ENCODE results near the gene ATAD3B. TPM values are rescaled to one million over a fixed set of nuclear protein-coding genes. Genes with fewer than 3 reads are reported as not detected.

The ATAD3B gene
- total and polyA plus RNA-seq, 2 of the 13 experiments (the other 11 are each of a cell fraction or from before 2014, with no cell fraction given), result 9.6 to 31.1 TPM

DNA sequence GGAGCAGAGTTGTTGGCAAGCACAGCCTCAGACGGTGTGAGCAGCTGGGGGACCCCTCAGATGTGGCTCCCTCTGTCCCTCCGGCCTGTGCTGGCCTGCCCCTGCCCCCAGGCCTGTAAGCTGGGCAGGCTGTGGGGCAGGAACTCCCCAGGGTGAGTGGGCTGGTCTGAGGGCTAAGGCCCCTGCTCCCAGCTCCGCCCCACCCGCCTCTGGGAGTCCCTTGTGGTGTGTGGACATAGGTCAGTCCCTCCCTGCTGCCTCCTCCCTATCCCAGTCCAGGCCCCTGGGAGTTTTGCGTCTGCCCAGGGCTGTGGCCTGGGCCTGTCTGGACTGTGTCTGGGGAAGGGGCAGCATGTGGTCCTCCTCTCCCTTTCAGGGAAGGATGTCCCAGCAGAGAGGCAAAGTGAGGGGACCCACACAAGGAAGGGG is 39.7 kb upstream of the ATAD3B start (continued):
- TF ChIP-seq, protein P1, sequence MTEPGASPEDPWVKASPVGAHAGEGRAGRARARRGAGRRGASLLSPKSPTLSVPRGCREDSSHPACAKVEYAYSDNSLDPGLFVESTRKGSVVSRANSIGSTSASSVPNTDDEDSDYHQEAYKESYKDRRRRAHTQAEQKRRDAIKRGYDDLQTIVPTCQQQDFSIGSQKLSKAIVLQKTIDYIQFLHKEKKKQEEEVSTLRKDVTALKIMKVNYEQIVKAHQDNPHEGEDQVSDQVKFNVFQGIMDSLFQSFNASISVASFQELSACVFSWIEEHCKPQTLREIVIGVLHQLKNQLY (CRISPR knock-in tag; IDR thresholded peaks at IDR 0.05), result peak; percentile 48
- TF ChIP-seq CBX1 (IDR thresholded peaks at IDR 0.05; ENCODE audit: low read depth) (peak; percentile 80), SIX1 (CRISPR knock-in tag; IDR thresholded peaks at IDR 0.05; ENCODE audit: borderline replicate concordance) (no peak), ZNF12 (CRISPR knock-in tag; IDR thresholded peaks at IDR 0.05) (peak; percentile 48; the same call in 1 of the 2 replicates), ZNF678 (CRISPR knock-in tag; IDR thresholded peaks at IDR 0.05) (no peak), KDM2A (CRISPR knock-in tag; IDR thresholded peaks at IDR 0.05; ENCODE audit: borderline replicate concordance, low read depth) (peak; percentile 80), WIZ (CRISPR knock-in tag; IDR thresholded peaks at IDR 0.05) (no peak), RCOR2 (CRISPR knock-in tag; IDR thresholded peaks at IDR 0.05) (0 out of 2 replicates have a peak, but pooled peaks have one; percentile 32), ZNF749 (CRISPR knock-in tag; IDR thresholded peaks at IDR 0.05; ENCODE audit: borderline replicate concordance) (peak; percentile 83; the same call in 1 of the 2 replicates), ZNF768 (CRISPR knock-in tag; IDR thresholded peaks at IDR 0.05) (peak; percentile 70; the same call in 1 of the 2 replicates), ZNF777 (CRISPR knock-in tag; IDR thresholded peaks at IDR 0.05) (0 out of 2 replicates have a peak, but pooled peaks have one; percentile 17), ZC3H4 (CRISPR knock-in tag; IDR thresholded peaks at IDR 0.05; ENCODE audit: borderline replicate concordance) (peak; percentile 77; the same call in 1 of the 2 replicates), ZSCAN12 (CRISPR knock-in tag; IDR thresholded peaks at IDR 0.05) (no peak), SALL1 (CRISPR knock-in tag; IDR thresholded peaks at IDR 0.05) (peak; percentile 48; the same call in 1 of the 2 replicates), MYC (CRISPR knock-in tag; IDR thresholded peaks at IDR 0.05; ENCODE audit: borderline replicate concordance) (peak; percentile 84)
- TF ChIP-seq, protein P2, sequence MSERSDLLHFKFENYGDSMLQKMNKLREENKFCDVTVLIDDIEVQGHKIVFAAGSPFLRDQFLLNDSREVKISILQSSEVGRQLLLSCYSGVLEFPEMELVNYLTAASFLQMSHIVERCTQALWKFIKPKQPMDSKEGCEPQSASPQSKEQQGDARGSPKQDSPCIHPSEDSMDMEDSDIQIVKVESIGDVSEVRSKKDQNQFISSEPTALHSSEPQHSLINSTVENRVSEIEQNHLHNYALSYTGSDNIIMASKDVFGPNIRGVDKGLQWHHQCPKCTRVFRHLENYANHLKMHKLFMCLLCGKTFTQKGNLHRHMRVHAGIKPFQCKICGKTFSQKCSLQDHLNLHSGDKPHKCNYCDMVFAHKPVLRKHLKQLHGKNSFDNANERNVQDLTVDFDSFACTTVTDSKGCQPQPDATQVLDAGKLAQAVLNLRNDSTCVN (CRISPR knock-in tag; IDR thresholded peaks at IDR 0.05; ENCODE audit: borderline replicate concordance), result 0 out of 2 replicates have a peak, but pooled peaks have one; percentile 21
- TF ChIP-seq, protein P3, sequence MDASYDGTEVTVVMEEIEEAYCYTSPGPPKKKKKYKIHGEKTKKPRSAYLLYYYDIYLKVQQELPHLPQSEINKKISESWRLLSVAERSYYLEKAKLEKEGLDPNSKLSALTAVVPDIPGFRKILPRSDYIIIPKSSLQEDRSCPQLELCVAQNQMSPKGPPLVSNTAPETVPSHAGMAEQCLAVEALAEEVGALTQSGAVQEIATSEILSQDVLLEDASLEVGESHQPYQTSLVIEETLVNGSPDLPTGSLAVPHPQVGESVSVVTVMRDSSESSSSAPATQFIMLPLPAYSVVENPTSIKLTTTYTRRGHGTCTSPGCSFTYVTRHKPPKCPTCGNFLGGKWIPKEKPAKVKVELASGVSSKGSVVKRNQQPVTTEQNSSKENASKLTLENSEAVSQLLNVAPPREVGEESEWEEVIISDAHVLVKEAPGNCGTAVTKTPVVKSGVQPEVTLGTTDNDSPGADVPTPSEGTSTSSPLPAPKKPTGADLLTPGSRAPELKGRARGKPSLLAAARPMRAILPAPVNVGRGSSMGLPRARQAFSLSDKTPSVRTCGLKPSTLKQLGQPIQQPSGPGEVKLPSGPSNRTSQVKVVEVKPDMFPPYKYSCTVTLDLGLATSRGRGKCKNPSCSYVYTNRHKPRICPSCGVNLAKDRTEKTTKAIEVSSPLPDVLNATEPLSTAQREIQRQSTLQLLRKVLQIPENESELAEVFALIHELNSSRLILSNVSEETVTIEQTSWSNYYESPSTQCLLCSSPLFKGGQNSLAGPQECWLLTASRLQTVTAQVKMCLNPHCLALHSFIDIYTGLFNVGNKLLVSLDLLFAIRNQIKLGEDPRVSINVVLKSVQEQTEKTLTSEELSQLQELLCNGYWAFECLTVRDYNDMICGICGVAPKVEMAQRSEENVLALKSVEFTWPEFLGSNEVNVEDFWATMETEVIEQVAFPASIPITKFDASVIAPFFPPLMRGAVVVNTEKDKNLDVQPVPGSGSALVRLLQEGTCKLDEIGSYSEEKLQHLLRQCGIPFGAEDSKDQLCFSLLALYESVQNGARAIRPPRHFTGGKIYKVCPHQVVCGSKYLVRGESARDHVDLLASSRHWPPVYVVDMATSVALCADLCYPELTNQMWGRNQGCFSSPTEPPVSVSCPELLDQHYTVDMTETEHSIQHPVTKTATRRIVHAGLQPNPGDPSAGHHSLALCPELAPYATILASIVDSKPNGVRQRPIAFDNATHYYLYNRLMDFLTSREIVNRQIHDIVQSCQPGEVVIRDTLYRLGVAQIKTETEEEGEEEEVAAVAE (CRISPR knock-in tag; IDR thresholded peaks at IDR 0.05; ENCODE audit: borderline replicate concordance), result peak; percentile 48; the same call in 1 of the 2 replicates
- TF ChIP-seq, protein P4, sequence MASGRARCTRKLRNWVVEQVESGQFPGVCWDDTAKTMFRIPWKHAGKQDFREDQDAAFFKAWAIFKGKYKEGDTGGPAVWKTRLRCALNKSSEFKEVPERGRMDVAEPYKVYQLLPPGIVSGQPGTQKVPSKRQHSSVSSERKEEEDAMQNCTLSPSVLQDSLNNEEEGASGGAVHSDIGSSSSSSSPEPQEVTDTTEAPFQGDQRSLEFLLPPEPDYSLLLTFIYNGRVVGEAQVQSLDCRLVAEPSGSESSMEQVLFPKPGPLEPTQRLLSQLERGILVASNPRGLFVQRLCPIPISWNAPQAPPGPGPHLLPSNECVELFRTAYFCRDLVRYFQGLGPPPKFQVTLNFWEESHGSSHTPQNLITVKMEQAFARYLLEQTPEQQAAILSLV (CRISPR knock-in tag; IDR thresholded peaks at IDR 0.05; ENCODE audit: borderline replicate concordance), result peak; percentile 59; the same call in 1 of the 2 replicates
- TF ChIP-seq, protein P5, sequence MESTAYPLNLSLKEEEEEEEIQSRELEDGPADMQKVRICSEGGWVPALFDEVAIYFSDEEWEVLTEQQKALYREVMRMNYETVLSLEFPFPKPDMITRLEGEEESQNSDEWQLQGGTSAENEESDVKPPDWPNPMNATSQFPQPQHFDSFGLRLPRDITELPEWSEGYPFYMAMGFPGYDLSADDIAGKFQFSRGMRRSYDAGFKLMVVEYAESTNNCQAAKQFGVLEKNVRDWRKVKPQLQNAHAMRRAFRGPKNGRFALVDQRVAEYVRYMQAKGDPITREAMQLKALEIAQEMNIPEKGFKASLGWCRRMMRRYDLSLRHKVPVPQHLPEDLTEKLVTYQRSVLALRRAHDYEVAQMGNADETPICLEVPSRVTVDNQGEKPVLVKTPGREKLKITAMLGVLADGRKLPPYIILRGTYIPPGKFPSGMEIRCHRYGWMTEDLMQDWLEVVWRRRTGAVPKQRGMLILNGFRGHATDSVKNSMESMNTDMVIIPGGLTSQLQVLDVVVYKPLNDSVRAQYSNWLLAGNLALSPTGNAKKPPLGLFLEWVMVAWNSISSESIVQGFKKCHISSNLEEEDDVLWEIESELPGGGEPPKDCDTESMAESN (CRISPR knock-in tag; conservative IDR thresholded peaks at IDR 0.05), result peak; percentile 51; the same call in 1 of the 2 replicates
